Occipital lobe (tissue), 2 donors: ENCODE data around the gene MTUS2. TPM values are rescaled to one million over a fixed set of nuclear protein-coding genes. Genes with fewer than 3 reads are reported as not detected.

Source experiments
- DNase-seq: peaks from one replicate; lab custom pipeline; 2025; lab: John Stamatoyannopoulos, UW
- total RNA-seq: library from RNA; depleted of rRNA; stranded (reverse); fragments of >200 nt; gene quantifications from one replicate; pipeline ENCODE4 v1.2.3, GENCODE V29; 2014

Gene MTUS2
- total RNA-seq, 1 donor from 2014 or later: 3.6 TPM

DNA sequence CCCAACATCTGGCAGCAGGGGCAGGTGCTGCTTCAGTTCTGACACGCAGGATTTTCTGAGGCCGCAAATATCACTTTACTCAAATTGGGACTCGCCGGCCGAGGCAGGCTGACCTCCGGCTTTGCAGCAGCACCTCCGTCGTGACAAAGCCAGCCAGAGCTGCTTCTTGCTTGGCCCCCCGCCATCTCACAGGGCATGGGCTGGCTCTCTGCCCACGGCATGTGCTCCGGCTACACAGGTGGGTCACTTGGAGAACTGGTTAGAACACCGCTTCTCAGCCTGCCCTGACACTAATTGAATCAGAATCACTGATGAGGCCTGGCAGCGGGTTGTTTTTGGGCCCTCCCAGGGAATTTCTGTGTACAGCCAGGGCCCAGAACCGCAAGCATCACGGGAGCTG, 663.1 kb downstream of the MTUS2 start:
- no peak for DNase-seq

DNA sequence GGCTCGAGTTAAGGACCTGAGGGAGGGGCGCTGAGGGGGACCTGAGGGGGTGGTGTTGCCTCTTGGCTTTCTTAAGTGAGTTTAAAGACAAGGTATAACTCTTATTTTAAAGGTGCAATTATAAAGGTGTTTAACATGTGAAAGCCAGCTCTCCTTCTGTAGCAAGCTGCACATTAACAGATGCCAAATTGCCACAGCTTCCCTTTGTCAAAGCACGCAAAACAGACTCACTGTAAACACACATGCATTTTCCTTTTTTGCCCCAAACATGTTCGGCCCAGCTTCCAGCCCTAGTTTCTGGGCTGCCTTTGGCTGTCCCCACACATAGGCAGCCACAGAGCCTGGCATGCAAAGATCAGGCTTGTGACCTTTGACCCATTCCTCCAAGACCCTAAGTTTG, 663.5 kb downstream of the MTUS2 start:
- no peak for DNase-seq

DNA sequence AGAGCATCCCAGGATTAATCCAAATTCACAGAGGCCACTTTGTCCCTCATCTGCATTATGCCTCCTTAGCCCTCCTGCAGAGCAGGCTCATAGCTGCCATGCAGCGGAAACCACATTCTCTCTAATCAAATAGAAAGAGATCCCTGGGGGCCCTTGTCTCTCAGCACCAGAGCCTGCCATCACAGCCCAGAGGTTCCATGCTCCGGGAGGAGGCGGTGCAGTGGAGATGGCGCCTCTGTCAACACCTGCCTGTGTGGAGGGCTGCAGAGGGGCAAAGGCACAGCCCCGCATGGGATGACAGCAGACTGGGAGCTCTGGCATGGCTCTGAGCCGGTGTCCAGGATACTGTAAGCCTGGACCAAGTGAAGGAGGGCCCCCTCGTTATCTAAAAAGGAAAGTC, 664.1 kb downstream of the MTUS2 start:
- no peak for DNase-seq

DNA sequence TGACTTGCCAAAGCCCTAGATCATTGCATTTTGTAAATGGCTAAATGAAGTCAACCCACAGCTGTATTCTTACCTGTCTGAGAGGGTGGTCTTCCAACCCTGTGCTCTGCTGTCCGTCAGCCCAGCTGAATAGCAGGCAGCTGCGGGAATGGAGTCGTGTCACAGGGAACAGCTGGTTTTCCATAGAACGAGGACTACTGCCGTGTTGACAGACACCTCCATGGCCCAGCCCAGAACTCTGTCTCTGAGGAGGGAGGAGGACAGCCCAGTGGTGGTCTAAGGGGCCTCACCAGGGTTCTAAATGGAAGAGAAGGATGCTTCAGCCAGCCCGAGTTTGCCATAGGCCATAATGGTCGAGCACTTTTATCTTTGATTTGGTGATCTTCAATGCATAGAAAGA, 664.7 kb downstream of the MTUS2 start:
- DNase-seq: no peak

DNA sequence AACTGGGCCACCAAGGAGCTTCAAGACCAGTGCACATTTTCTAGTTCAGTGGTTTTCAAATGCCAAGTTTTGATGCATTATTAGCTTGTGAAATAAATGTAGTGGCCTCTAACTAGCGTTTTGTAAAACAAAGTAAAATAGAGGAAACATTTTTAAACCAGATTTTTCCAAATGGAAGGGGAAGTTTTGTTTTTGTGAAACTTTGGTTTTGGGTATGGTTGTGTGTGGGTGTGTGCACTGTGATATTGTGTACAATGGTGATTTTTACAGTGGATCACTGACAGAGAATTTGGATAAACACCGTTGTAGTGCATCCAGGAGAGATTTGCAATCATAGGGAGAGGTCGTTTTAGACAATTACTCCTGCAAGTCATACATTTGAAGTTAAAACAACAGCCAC, 666.4 kb downstream of the MTUS2 start:
- no peak for DNase-seq

DNA sequence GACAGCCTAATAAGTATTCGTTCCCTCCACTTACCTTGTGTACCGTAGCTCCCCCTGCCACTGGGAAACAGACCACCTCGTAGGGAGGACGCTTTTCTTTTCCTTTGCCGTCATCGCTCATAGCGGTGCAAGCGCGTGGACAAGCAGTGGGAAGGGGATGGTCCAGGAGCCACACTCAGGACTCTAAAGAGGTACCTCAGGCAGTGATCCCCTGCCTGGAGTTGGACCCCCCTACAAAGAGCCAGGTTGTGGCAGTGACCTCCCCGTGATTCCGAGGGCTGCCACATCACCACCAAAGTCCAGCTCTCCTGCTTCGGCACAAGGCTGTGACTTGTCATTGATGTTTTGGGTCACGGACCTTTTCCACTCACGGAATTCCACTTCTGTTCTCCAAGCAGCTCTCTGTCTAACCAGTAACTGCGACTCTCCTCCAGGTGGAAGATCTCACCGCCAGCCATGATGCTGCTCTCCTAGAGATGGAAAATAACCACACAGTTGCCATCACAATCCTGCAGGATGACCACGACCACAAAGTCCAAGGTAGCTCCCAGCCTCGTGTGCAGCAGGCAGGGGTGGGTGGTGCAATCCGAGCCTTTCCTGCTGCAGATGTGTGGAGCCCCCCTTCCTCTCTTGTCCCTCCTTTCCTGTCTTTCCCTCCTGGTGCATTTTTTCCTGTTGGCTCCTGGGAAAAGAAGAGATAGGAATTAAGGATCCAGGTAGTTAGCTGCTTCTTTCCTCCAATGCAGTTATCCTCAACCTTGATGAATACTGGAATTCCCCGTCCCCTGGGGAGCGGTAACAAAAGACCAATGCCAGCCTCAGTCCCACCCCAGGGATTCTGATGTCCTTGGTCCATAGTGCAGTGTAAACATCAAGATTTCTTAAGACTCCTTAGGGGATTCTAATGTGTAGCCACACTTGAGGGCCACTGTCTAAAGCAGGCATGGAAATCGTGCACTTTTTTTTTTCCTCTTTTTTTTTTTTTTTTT, 667.6 kb downstream of the MTUS2 start:
- DNase-seq: no peak

DNA sequence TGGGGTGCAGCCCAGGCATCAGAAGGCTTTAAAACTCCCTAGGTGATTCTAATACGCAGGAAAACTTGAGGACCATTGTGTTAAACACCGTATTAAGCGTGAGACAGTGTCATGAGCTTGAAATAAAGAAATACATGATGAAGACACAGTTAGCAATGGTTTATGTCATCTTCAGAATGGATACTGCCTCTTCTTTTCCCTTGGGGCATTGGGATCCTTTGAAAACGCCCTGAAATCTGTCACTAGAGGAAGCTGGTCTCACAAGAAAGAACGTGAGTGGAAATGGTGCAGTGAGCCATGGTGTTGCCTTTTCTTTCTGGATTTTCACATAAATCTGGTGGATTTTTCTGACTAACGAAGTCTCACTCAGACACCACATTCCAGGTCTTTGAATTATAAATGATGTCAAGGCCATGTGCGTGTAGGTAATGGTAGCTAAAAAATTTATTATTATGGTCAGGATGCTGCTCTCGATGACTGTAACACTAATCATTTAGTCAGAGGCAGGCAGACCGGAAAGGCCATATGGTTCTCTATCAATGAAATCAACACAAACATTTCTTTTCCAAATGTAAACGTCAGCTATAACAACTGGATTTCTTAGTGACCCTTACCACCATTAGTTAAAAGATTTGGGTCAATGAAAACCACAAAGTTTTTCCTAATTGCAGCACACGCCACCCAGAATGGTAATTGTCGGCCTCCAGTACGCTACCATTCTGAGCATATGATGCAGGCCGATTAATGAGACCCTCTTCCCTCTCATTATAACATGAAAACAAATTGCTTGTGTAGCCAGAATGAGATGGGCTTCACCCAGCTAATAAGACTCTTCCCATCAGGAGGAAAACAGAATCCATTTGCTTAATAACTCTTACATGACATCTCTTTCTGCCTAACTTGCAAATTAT, 669.8 kb downstream of the MTUS2 start:
- DNase-seq: no peak

DNA sequence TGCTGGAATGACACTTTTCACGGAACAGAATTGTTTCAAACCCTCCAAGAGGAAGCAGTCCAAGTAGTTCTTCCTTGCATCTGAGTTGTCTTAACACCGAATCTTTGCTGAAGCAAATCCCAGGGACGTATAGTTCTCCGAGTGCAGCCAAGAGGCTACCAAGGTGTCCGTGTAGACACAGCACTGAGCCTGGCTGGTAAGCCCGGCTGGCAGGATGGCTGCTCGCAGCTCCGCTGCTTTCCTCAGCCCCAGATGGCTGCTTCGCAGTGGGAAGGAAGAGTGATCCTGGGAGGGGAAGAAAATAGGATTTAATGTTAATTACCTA, 670.4 kb downstream of the MTUS2 start:
- DNase-seq: no peak

DNA sequence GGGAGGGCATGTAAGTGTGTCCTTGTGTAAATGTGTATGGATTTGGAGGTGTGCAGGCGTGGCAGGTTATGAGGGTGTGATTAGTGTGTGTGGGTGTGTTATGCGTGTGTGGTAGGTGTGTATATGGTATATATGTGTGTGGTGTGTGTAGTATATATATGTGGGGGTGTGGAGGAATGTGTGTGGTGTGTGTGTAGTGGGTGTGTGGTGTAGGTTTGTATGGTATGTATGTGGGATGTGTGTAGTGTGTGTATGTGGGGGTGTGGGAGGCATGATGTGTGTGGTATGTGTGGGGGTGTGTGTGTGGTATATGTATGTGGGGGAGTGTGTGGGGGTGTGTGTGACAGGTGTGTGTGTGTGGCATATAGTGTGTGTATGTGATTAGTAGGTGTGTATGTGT, 671.1 kb downstream of the MTUS2 start:
- no peak for DNase-seq

DNA sequence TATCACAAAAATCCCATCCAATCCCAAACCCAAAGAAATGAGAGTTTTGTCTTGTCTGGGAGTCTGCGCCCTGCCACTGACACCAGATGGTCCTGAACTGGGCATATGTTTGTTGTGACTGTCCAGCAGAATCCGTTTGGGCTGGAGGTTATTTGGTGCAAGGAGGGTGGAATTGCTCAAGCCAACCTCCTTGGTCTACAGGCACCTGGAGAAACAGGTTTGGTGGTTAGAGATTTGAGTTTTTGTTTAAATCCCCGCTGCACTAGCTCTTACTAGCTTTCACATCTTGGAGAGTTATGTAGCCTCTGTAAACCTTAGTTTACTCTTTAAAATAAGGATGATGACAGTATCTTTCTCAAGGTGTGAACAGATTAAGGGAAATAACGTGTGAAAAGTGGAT, 673.7 kb downstream of the MTUS2 start:
- DNase-seq: no peak

DNA sequence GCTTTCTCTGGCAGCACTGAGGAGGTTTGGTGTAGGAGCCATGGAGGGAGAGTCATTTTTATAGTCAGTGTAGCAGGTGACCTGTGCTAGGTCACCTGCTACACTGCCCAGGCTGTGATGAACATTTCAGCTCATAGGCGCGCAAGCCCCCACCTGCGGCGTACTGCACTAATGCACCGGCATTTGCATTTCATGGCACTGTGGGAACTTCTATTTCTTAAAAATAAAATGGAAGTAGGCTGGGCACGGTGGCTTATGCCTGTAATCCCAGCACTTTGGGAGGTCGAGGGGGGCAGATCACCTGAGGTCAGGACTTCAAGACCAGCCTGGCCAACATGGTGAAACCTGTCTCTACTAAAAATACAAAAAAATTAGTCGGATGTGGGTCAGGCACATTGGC, 674.4 kb downstream of the MTUS2 start:
- DNase-seq: no peak

DNA sequence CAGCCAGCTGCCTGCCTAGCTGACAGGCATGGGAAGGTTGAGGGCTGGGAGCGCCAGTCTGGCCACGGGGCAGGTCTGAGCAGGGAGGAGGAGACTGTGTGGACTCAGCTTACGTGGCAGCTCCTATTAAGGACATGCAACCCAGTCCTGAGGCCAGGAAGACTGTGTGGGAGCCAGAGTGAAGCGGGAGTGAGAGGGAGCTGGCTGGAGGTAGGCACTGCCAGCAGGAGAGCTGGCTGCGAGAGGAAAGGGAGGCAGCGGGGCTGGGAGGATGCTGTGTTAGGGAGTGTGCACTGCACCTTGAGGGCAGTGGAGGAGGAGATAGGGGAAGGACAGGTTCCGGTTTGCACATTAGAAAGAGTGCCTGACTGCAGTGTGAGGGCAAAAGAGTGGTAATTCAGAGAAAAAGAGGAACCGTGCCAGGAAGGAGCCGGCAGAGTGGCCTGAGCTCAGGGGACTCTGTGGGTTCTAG, 676.1 kb downstream of the MTUS2 start:
- DNase-seq: peak; percentile 15

DNA sequence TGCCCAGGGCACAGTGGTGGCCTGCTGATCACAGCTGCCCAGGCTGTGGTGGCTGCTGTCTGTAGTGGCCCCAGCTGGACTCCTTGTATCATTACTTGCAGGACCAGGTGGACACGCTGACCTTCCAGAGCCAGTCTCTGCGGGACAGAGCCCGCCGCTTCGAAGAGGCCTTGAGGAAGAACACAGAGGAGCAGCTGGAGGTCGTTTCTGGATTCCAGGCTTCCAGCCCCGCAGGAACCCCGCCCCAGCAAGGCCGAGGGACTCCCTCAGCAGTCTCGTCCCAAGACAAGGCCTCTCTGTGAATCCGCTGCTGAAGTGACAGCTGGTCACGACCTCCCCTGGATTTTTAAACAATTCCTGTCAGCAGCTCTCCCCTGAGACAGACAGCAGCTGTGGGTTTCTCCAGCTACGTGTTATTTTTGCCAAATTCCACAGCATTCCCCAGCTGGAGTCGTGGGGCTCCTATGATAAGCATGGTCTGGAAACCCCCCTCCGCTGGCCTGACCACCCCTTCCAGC, 677.1 kb downstream of the MTUS2 start:
- no peak for DNase-seq

DNA sequence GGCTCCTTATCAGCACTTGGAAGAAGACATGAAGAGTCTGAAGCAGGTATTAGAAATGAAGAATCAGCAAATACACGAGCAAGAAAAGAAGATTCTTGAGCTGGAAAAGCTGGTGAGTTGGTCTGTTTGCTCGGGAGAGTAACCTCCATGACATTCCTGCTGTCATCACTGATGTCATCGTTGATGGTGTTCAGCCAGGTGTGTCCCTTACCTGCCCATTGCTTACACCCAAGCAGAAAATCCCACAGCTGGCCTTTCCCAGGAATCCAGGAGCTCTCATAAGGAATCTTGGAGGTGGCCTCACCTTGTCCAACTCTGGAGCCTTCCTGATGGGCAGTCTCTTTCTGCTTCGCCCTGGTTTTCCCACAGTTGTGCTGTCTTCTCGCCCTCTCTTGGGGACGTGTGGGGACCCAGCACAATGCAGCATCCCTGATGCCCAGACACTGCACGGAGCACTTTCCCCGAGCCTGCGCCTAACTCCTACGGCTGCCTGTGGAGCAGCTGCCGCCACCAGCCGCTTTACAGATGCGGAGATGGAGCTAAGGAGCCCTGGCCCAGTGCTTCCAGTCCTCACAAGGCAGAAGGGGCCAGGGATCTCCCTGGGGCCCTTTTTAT, 678.4 kb downstream of the MTUS2 start:
- no peak for DNase-seq

DNA sequence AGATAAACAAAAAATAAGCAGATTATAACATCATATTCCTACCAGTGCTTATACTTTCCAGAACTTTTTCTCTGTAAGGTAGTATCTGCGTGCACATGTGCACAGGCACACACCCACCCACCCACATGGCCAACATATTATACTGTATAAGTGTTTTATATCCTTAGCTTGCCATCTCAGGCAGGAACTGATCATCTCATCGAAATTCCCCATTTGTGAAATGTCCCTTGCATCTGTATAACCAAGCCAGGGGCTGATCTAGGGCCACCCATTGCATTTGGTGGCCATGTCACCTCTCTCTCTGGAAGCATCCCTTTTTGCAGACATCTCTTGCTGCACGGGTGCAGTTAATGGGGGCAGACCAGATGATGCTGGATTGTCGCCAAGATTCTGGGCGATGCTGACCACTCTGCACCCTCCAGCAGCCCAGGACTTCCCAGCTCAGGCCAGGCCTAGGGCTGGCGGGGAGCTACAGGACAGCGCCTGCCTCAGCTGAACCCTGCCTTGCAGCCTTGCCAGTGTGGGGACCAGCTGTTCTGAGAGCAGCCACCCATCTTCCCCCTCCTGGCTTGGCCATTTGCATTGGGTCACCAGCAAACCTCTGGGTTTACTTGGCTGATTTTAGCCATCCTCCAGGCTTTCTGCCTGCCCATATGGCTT, 679.5 kb downstream of the MTUS2 start:
- DNase-seq: no peak

DNA sequence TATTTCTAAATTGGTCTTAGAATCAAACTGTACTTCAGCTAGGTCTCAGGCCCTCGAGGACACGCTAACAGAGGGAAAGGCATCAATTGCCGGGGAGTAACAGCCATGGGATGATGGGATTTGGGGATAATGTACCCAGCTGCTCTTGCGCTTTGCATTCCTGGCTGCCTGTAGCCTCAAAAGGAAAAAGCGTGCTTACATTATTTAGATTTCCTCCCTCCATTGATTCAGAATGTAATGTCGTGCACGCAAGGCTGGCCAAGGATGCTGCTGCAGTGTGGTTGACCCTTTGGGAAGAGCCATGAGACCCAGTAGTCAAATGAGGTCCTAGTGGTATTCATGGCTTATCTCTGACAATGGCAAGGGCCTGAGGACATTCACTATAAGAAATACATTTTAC, 680.2 kb downstream of the MTUS2 start:
- no peak for DNase-seq

DNA sequence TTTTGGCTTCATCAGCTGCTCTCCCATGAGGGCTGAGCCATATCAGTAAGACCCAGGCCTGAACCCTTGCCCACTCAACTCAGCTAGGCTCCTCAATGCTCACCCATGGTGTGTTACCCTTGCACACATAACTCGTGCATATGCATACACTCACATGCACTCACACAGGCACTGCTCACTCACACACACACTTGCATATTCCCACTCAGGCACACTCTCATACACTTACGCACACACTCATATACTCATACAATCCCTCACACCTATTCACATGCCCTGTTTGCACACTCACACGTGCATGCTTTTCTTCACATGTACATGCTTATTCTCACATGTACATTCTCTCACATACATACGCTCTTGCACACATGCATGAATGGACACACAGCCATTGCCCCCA, 681.5 kb downstream of the MTUS2 start:
- DNase-seq: no peak

DNA sequence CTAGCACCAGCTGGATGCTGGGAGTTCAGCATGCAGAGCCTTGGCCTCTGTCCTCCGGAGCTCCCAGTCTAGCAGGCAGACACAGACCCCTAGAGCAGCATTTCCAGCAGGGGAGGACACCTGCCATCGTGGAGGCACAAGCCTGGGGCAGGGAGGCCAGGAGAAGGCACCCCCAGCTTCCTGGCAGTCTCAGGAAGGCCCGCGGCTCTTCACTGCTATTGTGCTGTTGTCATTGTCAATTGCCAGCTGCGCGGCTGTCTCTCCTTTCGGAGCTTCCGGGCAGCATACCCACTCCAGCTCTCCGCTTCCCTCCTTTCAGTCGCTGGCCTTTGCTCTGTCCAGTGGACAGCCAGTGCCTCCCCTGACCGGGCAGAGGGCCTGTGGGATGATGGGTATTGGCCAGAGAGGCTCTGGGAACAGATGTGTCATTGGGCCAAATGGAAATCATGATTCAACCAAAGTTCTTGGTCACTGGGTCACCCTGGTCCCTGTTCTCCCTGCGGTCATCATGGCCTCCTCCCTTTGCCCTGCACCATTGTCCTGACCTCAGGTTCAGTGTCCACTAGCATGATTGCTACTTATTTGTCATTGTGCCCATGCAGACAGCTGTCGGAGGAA, 682.4 kb downstream of the MTUS2 start:
- no peak for DNase-seq

DNA sequence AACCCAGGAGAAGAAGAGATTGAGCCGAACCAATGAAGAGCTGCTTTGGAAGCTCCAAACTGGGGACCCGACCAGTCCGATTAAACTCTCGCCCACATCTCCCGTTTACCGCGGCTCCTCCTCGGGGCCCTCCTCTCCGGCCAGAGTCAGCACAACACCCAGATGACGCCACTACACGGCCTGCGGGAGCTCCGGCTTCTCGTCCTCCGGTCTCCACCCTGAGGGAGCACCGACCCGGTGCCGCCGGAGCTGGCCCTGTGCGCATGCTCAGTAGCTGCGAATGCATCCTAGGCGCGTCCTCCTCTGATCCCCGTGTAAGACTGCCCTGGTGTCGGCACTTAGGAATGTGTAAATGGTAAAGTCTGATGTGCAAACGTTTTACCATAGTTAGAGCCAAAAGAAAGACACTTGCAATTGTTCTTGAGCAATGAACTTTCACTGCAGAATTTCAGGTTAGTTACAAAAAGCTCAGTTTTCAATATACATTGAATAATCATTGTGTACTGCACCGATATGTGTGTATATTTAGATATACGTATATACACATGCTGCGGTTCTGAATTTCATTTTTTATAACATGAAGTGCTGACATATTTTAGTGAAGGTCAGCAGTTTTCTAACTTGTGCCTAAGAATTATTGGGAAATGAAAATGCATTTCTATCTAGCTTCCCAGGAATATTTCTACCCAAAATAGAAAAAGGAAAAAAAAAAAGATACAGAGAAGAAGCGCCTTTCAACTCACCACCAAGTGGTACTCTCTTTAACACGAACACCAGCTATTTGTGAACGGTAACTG, 683.1 kb downstream of the MTUS2 start:
- DNase-seq: no peak

DNA sequence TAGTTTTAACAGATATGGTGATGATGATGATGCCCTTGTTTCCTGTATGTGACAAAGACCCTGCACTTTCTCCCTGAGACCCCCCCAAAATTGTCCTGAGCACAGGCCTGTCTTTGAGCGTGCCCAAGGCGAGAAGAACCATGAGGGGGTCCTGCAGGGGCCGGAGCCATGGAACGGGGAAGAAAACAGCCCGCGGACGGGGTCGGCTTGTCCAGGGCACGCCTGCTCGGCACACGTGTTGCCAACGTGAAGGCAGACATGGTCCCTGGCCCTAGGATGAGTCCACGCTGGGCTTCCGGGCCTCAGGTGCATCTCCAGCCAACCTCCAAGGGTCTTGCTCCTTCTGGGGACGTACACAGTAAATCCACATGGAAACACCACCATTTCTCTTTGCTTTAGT, 684.6 kb downstream of the MTUS2 start:
- DNase-seq: no peak
